Ovary (tissue), 9 donors: ENCODE data around the gene CSK. TPM values are rescaled to one million over a fixed set of nuclear protein-coding genes. Genes with fewer than 3 reads are reported as not detected.

Source experiments
- DNase-seq, 5 donors: peaks; one replicate each; pipeline ENCODE4 v3.0.0-alpha.2; 2019 to 2020
- H3K27ac ChIP-seq, 2 donors: fragments of 200-600 bp; one replicate each; pipeline versions ENCODE4 v1.5.1 to v1.8.0; 2019 to 2022
- H3K27me3 ChIP-seq: fragments of 200-600 bp; one replicate; pipeline ENCODE4 v1.8.0; 2022
- H3K36me3 ChIP-seq: fragments of 200-600 bp; sonication (generic); one replicate; pipeline ENCODE4 v1.5.1; 2019
- H3K4me1 ChIP-seq: one replicate; pipeline ENCODE4 v1.8.1; 2013; ENCODE audit warnings: mild to moderate bottlenecking, moderate library complexity; ENCODE audit not compliant: insufficient read depth
- H3K4me3 ChIP-seq: fragments of 200-600 bp; sonication (generic); one replicate; pipeline ENCODE4 v1.5.1; 2017
- H3K9me3 ChIP-seq, 2 donors: fragments of 200-600 bp in 1 of 2; sonication (generic) in 1 of 2; one replicate each; pipeline versions ENCODE4 v1.5.1 to v1.8.1; 2013 to 2019; ENCODE audit warnings: mild to moderate bottlenecking in 1 of 2, moderate library complexity in 1 of 2
- EP300 ChIP-seq: sonication (generic); formaldehyde crosslinking; IDR thresholded peaks from one replicate; pipeline ENCODE4 v1.6.1; 2017; ENCODE audit warnings: antibody characterized with exemption
- POLR2A ChIP-seq: fragments of 450-650 bp; IDR thresholded peaks from one replicate; pipeline ENCODE4 v1.6.1; 2017; ENCODE audit warnings: antibody characterized with exemption, mild to moderate bottlenecking, moderate library complexity
- WGBS, 3 donors: extraction: QIAGEN DNeasy Blood & Tissue Kit in 1 of 3; methylation state at CpG; one replicate each; pipeline versions ENCODE4 v1.1.5 to v1.1.7; 2013 to 2017; 5-methylcytosine and 5-hydroxymethylcytosine counted together
- intact Hi-C, 4 donors: fragments of 100-400 bp; cut with DNase I; formaldehyde crosslinking; loops; one replicate each; pipeline versions ENCODE4 v1.11.0 to v1.15.1; 2022 to 2023
- polyA plus RNA-seq, 2 donors: library from polyadenylated mRNA; stranded (reverse); fragments of 200-250 nt in 1 of 2; fragments of 350-450 nt in 1 of 2; fragmentation: Illumina TruSeq in 1 of 2; extraction: RNeasy Lipid Tissue Mini Kit (QIAGEN cat#74804) in 1 of 2; gene quantifications; one replicate each; pipeline ENCODE4 v1.2.3, GENCODE V29; 2013 to 2014
- total RNA-seq, 7 donors: library from RNA; depleted of rRNA in 2 of 7; stranded (reverse); fragments of >200 nt in 2 of 7; fragmentation: NEBNext Ultra II Directional in 3 of 7; extraction: Animal tissue kit (Norgen Biotek cat#: 25700) in 3 of 7; gene quantifications; one replicate each; pipeline versions ENCODE4 v1.1.0 to v1.2.4, GENCODE V29; 2016 to 2023
- TF ChIP-seq, protein P1 (sequence below), 3 donors: fragments of 450-650 bp in 2 of 3; fragments of 200-600 bp in 1 of 3; IDR thresholded peaks; one replicate each; pipeline versions ENCODE4 v1.5.1 to v1.8.0; 2016 to 2022; ENCODE audit warnings: antibody characterized with exemption in 3 of 3, mild to moderate bottlenecking in 1 of 3
- donor health status: DM: no; HTN: no; CAD: no; lungs with moderate emphysema.
- donor health status: DM: no; HTN: no; CAD: no.
- donor health status: Bipolar disorder and iron deficiency.
- donor health status: DM: yes; HTN: yes; CAD: no.
- donor health status: DM: no; HTN: no; CAD: no.
- donor health status: DM: yes; HTN: yes; CAD: no.

CSK gene
- total and polyA plus RNA-seq, 9 donors: 9.2 to 49.6 (median 41.1) TPM

DNA sequence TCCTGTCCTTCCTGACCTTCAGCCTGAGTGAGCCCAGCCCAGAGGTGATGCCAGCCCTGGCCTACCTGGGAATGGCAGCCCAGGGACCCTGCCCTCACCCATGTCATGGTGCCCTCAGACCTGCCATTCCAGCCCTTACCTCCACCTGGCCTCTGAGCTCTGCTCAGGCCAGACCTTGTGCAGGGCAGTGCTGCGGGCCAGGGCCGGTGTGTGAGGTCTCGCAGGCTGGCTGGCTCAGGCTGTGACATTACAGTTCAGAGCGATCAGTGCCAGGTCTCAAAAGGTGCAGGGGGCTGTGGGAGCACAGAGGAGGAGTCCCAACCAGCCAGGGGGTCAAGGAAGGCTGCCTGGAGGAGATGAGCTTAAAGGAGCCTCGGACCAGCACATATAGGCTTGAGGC is 38.2 kb downstream of the CSK start:
- Histone ChIP-seq H3K27ac (no peak overlapping the region), H3K9me3 (no peaks in the 10 kb centered on the region), H3K4me3 (no peak overlapping the region), H3K36me3 (no peaks in the 10 kb centered on the region), H3K4me1 (no peaks in the 10 kb centered on the region), H3K27me3 (no peaks in the 10 kb centered on the region)
- no peak for DNase-seq
- 84 to 87% (median 85%) methylated on average over 5 of the region's 5 CpGs for WGBS, 3 donors
- intact Hi-C loops: no loop called here
- TF ChIP-seq, protein P1, sequence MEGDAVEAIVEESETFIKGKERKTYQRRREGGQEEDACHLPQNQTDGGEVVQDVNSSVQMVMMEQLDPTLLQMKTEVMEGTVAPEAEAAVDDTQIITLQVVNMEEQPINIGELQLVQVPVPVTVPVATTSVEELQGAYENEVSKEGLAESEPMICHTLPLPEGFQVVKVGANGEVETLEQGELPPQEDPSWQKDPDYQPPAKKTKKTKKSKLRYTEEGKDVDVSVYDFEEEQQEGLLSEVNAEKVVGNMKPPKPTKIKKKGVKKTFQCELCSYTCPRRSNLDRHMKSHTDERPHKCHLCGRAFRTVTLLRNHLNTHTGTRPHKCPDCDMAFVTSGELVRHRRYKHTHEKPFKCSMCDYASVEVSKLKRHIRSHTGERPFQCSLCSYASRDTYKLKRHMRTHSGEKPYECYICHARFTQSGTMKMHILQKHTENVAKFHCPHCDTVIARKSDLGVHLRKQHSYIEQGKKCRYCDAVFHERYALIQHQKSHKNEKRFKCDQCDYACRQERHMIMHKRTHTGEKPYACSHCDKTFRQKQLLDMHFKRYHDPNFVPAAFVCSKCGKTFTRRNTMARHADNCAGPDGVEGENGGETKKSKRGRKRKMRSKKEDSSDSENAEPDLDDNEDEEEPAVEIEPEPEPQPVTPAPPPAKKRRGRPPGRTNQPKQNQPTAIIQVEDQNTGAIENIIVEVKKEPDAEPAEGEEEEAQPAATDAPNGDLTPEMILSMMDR (IDR thresholded peaks at IDR 0.05): no peak
- TF ChIP-seq EP300 (no peak), POLR2A (no peak)

DNA sequence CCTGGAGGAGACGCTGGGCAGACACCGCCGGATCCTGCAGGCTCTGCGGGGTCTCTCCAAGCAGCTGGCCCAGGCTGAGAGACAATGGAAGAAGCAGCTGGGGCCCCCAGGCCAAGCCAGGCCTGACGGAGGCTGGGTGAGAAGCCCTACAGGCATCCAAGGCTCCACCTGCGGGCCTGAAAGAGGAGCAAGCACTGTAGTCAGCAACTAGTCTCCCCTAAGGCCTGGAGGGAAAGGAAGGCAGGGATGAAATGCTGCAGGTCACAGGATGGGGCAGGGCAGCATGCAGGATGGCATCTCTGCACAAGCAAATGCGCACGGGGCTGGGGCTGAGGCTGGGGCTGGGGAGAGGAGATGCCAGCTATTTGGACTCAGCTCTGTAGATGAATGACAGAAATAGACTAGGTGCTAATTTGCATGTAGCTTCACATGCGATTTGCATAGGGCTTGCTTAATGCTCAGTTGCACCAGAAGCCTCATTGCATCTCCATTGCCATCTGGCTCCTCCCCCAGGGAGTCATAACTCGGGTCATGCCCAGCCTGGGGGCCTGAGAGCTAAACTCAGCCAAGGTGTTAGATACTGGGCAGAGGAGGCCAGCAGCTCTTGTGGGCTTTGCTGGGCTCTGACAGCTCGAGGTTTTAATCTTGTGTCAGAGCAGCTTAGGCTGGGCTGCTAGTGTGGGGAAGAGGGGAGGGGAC is 39.4 kb downstream of the CSK start:
- TF ChIP-seq, protein P1 (IDR thresholded peaks at IDR 0.05): no peak
- no peak for TF ChIP-seq EP300
- no peak for TF ChIP-seq POLR2A
- peaks cover 1% of the 10 kb centered on the region for H3K4me1 ChIP-seq
- no peak for DNase-seq
- WGBS, 3 donors: 53 to 59% (median 58%) methylated on average over 11 of the region's 11 CpGs
- no peak overlapping the region for H3K4me3 ChIP-seq
- H3K27ac ChIP-seq: no peak overlapping the region
- intact Hi-C loops: no loop called here
- no peaks in the 10 kb centered on the region for H3K27me3 ChIP-seq
- H3K9me3 ChIP-seq: no peaks in the 10 kb centered on the region
- no peaks in the 10 kb centered on the region for H3K36me3 ChIP-seq

DNA sequence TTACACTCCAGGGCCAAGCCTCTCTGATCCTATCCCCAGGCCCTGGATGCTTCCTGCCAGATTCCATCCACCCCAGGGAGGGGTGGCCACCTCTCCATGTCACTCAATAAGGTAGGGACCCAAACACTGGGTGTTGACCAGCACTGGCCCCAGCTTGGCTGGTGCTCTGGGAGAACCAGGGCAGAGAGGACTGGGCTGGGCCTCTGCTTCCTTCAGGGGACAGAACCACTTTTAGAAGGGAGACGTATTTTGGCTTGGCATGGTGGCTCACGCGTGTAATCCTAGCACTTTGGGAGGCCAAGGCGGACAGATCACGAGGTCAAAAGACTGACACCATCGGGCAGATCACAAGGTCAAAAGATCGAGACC is 39.9 kb downstream of the CSK start:
- TF ChIP-seq POLR2A (no peak), EP300 (no peak)
- TF ChIP-seq, protein P1 (IDR thresholded peaks at IDR 0.05): no peak

DNA sequence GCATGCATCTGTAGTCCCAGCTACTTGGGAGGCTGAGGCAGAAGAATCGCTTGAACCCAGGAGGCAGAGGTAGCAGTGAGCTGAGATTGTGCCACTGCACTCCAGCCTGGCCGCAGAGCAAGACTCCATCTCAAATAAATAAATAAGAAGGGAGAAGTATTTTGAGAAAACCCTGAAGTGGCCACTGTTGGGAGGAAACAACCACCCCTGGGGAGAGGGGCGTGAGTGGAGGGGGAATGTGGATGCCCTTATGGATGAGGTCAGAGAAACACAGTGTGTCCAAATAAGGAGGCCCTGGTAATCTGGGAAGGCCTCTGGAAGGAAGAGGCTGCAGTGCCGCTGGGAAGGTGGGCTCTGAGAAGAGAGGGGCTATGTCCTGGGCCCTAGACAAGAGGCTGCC is 40.4 kb downstream of the CSK start:
- Histone ChIP-seq H3K36me3 (no peaks in the 10 kb centered on the region), H3K4me3 (no peak overlapping the region), H3K27ac (no peak overlapping the region), H3K9me3 (no peaks in the 10 kb centered on the region), H3K27me3 (no peaks in the 10 kb centered on the region), H3K4me1 (peaks cover 3% of the 10 kb centered on the region)
- 83 to 92% (median 85%) methylated on average over 4 of the region's 4 CpGs for WGBS, 3 donors
- intact Hi-C loops: no loop called here
- TF ChIP-seq, protein P1 (IDR thresholded peaks at IDR 0.05): no peak
- TF ChIP-seq EP300 (no peak), POLR2A (no peak)
- DNase-seq: no peak

More for the DNA sequence above, 39.9 kb downstream of the CSK start:
- Histone ChIP-seq H3K4me3 (no peak overlapping the region), H3K27me3 (no peaks in the 10 kb centered on the region), H3K27ac (no peak overlapping the region), H3K9me3 (no peaks in the 10 kb centered on the region), H3K4me1 (peaks cover 3% of the 10 kb centered on the region), H3K36me3 (no peaks in the 10 kb centered on the region)
- intact Hi-C loops: no loop called here
- DNase-seq: no peak
- 79 to 85% (median 80%) methylated on average over 7 of the region's 7 CpGs for WGBS, 3 donors
